HL-60 (cell line): ENCODE results near the gene SGTB.

Experiments
- DNase-seq, 2 experiments: peaks; one replicate each; pipeline ENCODE4 v3.0.0-alpha.2; 2010 to 2020; ENCODE audit warnings: low read depth in 1 of 2, low spot score in 1 of 2
- H3K27ac ChIP-seq: fragments of 250-450 bp; sonication (Bioruptor Pico); replicated peaks from 2 replicates; pipeline ENCODE4 v1.5.1; 2020; ENCODE audit warnings: mild to moderate bottlenecking, moderate library complexity
- H3K27me3 ChIP-seq: fragments of 250-450 bp; sonication (Bioruptor Pico); 2 replicates; pipeline ENCODE4 v1.5.1; 2021; ENCODE audit warnings: mild to moderate bottlenecking, moderate library complexity; ENCODE audit not compliant: insufficient read depth, poor library complexity, severe bottlenecking
- H3K4me3 ChIP-seq: replicated peaks from 2 replicates; pipeline ENCODE4 v1.5.1; 2011; ENCODE audit warnings: mild to moderate bottlenecking, control low read depth, low read length; ENCODE audit not compliant: insufficient read depth
- CTCF ChIP-seq: IDR thresholded peaks from one replicate; pipeline ENCODE4 v1.5.1; 2011; ENCODE audit warnings: low read length, control low read depth, inconsistent platforms; ENCODE audit not compliant: insufficient read depth
- GABPA ChIP-seq: IDR thresholded peaks from 2 replicates; pipeline ENCODE4 v1.6.1; 2012; ENCODE audit warnings: low read depth
- POLR2AphosphoS5 ChIP-seq: IDR thresholded peaks from 2 replicates; pipeline ENCODE4 v1.6.1; 2012; ENCODE audit warnings: low read depth
- REST ChIP-seq: IDR thresholded peaks from 2 replicates; pipeline ENCODE4 v1.6.1; 2012; ENCODE audit warnings: low read depth; ENCODE audit not compliant: insufficient replicate concordance
- SPI1 ChIP-seq: IDR thresholded peaks from 2 replicates; pipeline ENCODE4 v1.6.1; 2012; ENCODE audit warnings: low read depth, mild to moderate bottlenecking, borderline replicate concordance

The SGTB gene

DNA sequence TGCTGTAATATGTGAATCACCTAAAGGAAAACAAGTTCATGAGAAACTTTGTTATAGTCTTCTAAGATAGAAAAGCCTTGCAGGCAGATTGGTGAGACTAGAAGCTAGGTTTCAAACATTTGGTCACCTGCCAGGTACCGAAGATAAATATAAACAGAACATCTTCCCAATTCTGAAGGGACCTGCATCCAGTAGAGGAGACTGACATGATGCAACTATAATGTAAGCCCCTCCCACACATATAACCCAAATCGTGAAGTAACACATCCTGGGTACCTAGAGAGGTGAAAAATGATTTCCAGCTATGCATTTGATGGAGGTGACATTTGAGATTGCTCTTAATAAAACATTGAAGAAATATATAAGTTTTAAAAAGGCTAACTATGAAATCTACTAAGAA is 67.2 kb downstream of the SGTB start:
- no peak overlapping the region for H3K4me3 ChIP-seq
- no peak overlapping the region for H3K27ac ChIP-seq
- DNase-seq = no peak
- no peaks in the 10 kb centered on the region for H3K27me3 ChIP-seq
- TF ChIP-seq GABPA (no peak), SPI1 (no peak), REST (no peak), CTCF (no peak), POLR2AphosphoS5 (no peak)

GRCh38 chr5:65651144-65651543 is 70.8 kb downstream of the SGTB start:
- H3K4me3 ChIP-seq = no peak overlapping the region
- H3K27me3 ChIP-seq = no peaks in the 10 kb centered on the region
- H3K27ac ChIP-seq = no peak overlapping the region
- no peak for DNase-seq
- TF ChIP-seq CTCF = no peak
- TF ChIP-seq POLR2AphosphoS5 = no peak
- TF ChIP-seq GABPA = no peak
- no peak for TF ChIP-seq REST
- TF ChIP-seq SPI1 = no peak

GRCh38 chr5:65647941-65648340 is 74.0 kb downstream of the SGTB start:
- Histone ChIP-seq H3K4me3 (no peak overlapping the region), H3K27me3 (no peaks in the 10 kb centered on the region), H3K27ac (no peak overlapping the region)
- DNase-seq = no peak
- TF ChIP-seq GABPA (no peak), REST (no peak), SPI1 (no peak), CTCF (no peak), POLR2AphosphoS5 (no peak)
